ENCODE measurements around the gene ANKS4B.
"Not testable (repeated sequence)": the region's sequence is repeated elsewhere in the genome, so short reads cannot be mapped to it uniquely, and the experiment has no call there.

ANKS4B gene

GRCh38 chr16:21219551-21219950 is 13.9 kb upstream of the ANKS4B start:
- DNase-seq (ENCODE audit: low read depth): no peak

GRCh38 chr16:21222495-21223337 is 10.8 kb upstream of the ANKS4B start:
- DNase-seq (ENCODE audit: low read depth): no peak

- DNase-seq (ENCODE audit: low read depth): no peak
Measured at GRCh38 chr16:21223787-21224186, 9.7 kb upstream of the ANKS4B start.

- no peak for DNase-seq (ENCODE audit: low read depth)
Measured at GRCh38 chr16:21224800-21225199, 8.7 kb upstream of the ANKS4B start.

GRCh38 chr16:21226749-21227148 is 6.8 kb upstream of the ANKS4B start:
- DNase-seq (ENCODE audit: low read depth): no peak

GRCh38 chr16:21227866-21228265 is 5.6 kb upstream of the ANKS4B start:
- no peak for DNase-seq (ENCODE audit: low read depth)

- DNase-seq (ENCODE audit: low read depth): no peak
Measured at GRCh38 chr16:21228361-21228872, 5.1 kb upstream of the ANKS4B start.

GRCh38 chr16:21233045-21233520 is 416 bp upstream of the ANKS4B start:
- no peak for DNase-seq (ENCODE audit: low read depth)

GRCh38 chr16:21235199-21235585 is 1.7 kb downstream of the ANKS4B start:
- no peak for DNase-seq (ENCODE audit: low read depth)

- no peak for DNase-seq (ENCODE audit: low read depth)
Measured at GRCh38 chr16:21236831-21237230, 3.3 kb downstream of the ANKS4B start.

GRCh38 chr16:21239646-21240045 is 6.1 kb downstream of the ANKS4B start:
- no peak for DNase-seq (ENCODE audit: low read depth)

- no peak for DNase-seq (ENCODE audit: low read depth)
Measured at GRCh38 chr16:21242756-21243155, 9.3 kb downstream of the ANKS4B start.

GRCh38 chr16:21244518-21245215 is 11.2 kb downstream of the ANKS4B start:
- DNase-seq (ENCODE audit: low read depth): no peak

GRCh38 chr16:21248179-21248578 is 14.7 kb downstream of the ANKS4B start:
- DNase-seq (ENCODE audit: low read depth): not testable (repeated sequence)

- no peak for DNase-seq (ENCODE audit: low read depth)
Measured at GRCh38 chr16:21250072-21250923, 16.8 kb downstream of the ANKS4B start.

GRCh38 chr16:21253470-21253869 is 20.0 kb downstream of the ANKS4B start:
- DNase-seq (ENCODE audit: low read depth): no peak

GRCh38 chr16:21256636-21257035 is 23.1 kb downstream of the ANKS4B start:
- no peak for DNase-seq (ENCODE audit: low read depth)

GRCh38 chr16:21257284-21257683 is 23.8 kb downstream of the ANKS4B start:
- no peak for DNase-seq (ENCODE audit: low read depth)

- no peak for DNase-seq (ENCODE audit: low read depth)
Measured at GRCh38 chr16:21260870-21261791, 27.6 kb downstream of the ANKS4B start.

GRCh38 chr16:21262779-21263639 is 29.5 kb downstream of the ANKS4B start:
- no peak for DNase-seq (ENCODE audit: low read depth)

Measured in stimulated activated CD8-positive, alpha-beta memory T cell treated with anti-CD3 and anti-CD28 coated beads, Interleukin-7, amount 100 ng/mL, for 24 hours (primary cell).